Anterior cingulate cortex (tissue), 58 donors: ENCODE data around the gene MANEAL.

ENCODE experiments used
- DNase-seq, 58 donors: peaks; one replicate each; lab custom pipeline; 2025; lab: John Stamatoyannopoulos, UW

Gene MANEAL

GRCh38 chr1:37776946-37777516 lies 16.6 kb upstream of the MANEAL start:
- no peak for DNase-seq

GRCh38 chr1:37778654-37779053 lies 15.0 kb upstream of the MANEAL start:
- DNase-seq: no peak

- no peak for DNase-seq
These were observed 11.2 kb upstream of the MANEAL start for GRCh38 chr1:37782491-37782890.

- DNase-seq: peak in 1 of 58 donors; percentile 38
These were observed 532 bp upstream of the MANEAL start for GRCh38 chr1:37792943-37793686.

DNA sequence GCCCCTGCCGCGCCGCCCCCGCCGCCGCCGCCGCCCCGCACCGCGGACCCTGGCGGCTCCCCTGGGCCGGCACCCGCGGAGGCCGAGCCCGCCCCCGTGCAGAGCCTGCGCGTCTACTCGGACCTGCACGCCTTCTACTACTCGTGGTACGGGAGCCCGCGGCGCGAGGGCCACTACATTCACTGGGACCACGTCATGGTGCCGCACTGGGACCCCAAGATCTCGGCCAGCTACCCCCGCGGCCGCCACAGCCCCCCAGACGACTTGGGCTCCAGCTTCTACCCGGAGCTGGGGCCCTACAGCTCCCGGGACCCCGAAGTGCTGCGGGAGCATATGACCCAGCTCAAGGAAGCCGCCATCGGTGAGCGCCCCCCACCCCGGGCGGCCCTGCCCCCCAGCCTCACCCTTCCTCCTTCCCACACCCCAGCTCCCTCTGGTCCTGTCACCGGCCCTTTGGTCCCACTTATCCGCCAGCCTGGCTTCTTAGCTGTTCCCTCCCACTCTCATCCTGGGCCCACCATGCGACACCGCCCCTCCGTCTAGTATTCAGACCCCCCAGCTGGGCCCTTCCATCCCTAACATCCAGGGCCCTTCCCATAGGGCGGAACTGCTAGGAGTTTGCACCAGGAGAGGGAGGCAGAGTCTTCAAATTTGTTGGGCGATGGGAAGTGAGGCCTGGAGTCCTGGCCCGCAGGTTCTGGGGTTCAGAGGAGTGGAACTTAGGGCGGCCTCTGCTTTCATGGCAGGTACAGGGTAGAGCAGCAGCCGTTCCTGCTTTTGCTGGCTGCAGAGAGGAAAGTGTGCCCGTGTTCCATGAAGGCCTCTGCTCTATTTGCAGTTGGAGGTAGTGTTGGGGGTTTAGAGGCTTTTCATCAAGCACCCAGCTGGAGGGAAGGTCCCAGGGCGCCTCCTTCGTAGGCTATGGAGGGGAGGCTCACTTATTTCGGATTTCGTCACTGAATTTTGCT lies 1.0 kb downstream of the MANEAL start:
- DNase-seq: peak in 6 of 58 donors; percentile 6 to 33 (median 10)

- peak in 15 of 58 donors; percentile 3 to 36 (median 7) for DNase-seq
These were observed 1.9 kb downstream of the MANEAL start for GRCh38 chr1:37795340-37796125.

DNA sequence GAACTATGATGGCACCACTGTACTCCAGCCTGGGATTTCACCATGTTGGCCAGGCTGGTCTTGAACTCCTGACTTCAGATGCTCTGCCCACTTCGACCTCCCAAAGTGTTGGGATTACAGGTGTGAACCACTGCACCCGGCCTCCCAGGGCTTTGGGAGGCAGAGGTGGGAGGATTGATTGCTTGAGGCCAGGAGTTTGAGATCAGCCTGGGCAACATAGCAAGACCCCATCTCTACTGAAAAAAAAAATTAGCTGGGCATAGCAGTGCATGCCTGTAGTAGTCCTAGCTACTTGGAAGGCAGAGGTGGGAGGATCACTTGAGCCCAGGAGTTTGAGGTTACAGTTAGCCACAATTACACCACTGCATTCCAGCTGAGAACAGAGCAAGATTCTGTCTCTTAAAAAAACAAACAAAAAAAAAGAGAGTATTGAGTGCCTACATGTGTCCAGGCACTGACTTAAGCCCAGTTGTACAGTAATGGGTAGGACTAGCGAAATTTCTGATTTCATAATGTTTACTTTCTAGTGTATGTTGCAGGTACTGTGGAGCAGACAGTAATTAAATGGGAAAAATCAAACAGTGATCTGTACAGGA lies 4.2 kb downstream of the MANEAL start:
- no peak for DNase-seq

DNA sequence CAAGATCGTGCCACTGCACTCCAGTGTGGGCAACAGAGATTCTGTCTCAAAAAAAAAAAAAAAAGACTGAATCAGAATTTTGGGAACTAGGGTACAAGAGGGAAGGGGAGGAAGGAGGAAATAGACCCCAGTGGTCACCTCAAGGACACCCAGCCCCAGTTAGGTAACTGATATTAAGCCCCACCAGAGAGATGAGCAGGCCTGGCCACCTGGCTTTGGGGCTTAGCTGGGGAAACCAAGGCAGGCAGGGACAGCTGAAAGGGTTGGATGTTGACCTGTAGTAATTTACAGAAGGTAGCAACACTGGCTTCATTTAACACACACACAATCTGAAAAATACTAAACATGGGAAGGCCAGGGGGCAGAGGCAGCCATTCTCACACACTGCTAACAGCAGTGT lies 8.8 kb downstream of the MANEAL start:
- DNase-seq: no peak

GRCh38 chr1:37807220-37807554 lies 13.5 kb downstream of the MANEAL start:
- no peak for DNase-seq

DNA sequence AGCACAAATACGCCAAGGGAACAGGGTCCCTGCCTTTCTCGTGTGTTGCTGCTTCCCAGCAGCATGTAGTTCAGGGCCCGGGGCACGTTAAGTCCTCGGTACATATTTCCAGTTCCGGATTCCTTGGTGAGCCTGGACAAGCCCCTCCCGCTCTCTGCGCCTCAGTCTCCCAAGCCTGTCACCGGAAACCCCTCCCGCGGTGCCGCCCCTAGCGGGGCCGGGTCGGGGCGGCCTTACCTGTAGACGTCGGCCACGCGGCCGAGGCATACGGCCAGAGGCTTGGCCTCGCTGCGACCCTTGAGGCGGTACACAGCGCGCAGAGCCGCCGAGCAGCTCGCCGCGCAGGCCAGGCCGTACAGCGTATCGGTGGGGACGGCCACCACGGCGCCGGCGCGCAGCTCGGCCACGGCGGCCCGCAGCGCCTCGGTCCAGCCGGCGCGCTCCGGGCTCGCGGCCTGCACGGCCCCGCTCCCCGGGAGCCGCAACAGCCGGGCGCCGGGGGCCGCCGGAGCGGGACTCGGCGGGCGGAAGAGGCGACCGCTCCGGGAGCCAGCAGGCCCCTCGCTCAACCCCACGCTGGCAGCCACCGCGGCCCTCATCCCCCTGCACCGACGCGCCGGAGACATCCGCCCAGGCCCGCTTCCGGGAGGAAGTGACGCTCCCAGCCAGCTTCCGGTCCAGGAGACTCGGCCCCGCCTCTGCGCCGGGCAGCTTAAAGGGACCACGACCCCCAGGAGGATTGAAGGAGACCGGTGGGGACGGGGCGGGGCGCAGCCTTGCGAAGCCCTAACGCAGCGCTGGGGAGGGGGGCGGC lies 14.1 kb downstream of the MANEAL start, which contains the start of the genes C1orf122 and YRDC:
C1orf122 (plus strand) TSS at position 236 of the 814 bp plus-strand sequence. CDS start 615 bp downstream, outside the sequence.
YRDC (minus strand) TSS at position 654 of the 814 bp plus-strand sequence; CDS start at position 626, 28 bp downstream.
- DNase-seq: peak; percentile 46 to 97 (median 91)

DNA sequence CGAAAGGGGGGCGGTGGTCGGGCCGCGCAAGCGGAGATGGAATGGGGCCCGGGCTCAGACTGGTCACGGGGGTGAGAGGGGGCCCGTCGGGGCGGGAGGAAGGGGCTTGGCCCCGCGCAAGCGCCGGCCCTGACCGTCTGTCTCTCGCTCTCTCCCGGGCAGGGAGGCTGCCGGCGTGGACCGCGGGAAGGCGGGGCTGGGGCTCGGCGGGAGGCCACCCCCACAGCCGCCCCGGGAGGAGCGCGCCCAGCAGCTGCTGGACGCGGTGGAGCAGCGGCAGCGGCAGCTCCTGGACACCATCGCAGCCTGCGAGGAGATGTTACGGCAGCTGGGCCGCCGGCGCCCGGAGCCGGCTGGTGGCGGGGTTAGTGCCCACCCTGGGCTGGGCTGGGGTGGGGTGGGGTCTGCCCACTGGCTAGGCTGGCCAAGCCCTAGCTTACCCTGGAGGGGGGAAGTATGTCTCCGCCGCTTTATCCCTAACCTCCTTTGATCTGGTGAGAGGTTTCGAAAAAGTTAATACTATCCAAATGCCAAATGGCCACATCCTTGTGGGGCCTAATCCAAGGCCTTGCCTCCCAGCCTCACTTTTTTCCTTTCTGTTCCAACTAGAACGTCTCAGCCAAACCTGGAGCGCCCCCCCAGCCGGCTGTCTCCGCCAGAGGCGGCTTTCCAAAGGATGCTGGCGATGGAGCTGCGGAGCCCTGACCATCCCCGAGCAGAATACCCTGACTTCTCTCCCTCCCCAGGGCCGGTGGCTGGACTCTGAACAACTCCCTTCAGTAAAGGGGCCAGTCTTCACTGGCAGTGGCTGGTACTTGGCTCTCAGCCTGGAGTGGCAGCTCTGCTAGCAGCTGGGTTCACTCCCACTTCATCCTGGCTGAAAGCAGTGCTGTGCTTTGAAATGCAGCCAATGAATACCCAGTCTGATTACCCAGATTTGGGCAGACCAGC lies 15.0 kb downstream of the MANEAL start:
- peak; percentile 32 to 96 (median 86) for DNase-seq

DNA sequence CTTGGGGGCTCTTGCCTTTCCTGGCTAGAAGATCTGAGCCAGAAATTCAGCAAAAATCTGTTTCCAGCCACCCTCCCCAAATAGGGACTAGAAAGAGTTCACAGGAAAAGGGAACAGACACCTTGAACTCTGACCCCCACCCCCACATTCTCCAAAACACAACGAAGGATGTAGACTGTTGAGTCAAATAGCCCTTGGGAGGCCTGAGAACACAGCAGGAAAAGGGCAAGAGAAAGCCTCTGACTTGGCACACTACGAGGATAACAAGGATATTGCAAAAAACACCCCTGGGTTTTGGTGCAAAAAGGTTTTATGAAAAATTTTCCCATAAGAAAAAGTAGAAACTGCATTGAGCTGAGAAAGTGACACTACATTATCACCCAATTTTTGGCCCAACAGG lies 16.3 kb downstream of the MANEAL start:
- DNase-seq: no peak

GRCh38 chr1:37811027-37811655 lies 17.5 kb downstream of the MANEAL start:
- peak in 38 of 58 donors; percentile 9 to 75 (median 42) for DNase-seq

- no peak for DNase-seq
These were observed 20.0 kb downstream of the MANEAL start for GRCh38 chr1:37813529-37814145.

DNA sequence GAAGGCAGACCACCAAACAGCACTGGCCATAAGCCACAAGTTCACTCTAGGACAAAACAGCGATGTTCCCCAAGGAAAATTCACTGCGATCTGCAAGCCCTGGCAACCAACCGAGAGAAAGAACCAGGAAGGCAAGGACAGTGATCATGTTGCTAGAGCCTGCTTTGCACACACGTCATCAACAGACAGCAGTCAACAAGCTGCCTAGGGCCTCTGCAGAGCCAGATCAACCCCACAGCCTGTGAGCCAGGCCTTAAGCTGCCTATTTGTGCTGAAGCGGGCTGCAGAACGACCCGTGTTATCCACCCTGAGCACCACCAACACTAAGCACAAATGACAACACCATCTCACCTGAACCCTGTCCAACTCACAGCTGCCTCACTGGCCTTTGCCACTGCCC lies 20.6 kb downstream of the MANEAL start:
- peak in 36 of 58 donors; percentile 2 to 65 (median 32) for DNase-seq

- peak in 35 of 58 donors; percentile 5 to 92 (median 46) for DNase-seq
These were observed 23.8 kb downstream of the MANEAL start for GRCh38 chr1:37817481-37817880.

GRCh38 chr1:37821481-37821880 lies 27.8 kb downstream of the MANEAL start:
- DNase-seq: no peak
